ENCODE data around the gene PIP5K1B. TPM values are rescaled to one million over a fixed set of nuclear protein-coding genes. Genes with fewer than 3 reads are reported as not detected.

The PIP5K1B gene
- total RNA-seq, 1 experiment from 2014 or later: 2.5 TPM

GRCh38 chr9:68844631-68845612 lies 139.9 kb downstream of the PIP5K1B start:
- Histone ChIP-seq H2BK12ac (ENCODE audit: insufficient read length, low read depth, low read length) (no peak overlapping the region), H3K79me2 (ENCODE audit: insufficient read depth, low read length) (no peaks in the 10 kb centered on the region), H3K4ac (ENCODE audit: low read depth, low read length) (no peak overlapping the region), H2BK15ac (ENCODE audit: low read depth, low read length) (no peak overlapping the region), H4K20me1 (ENCODE audit: control insufficient read depth, insufficient read depth, insufficient read length) (no peaks in the 10 kb centered on the region), H2BK5ac (ENCODE audit: insufficient read length, low read length) (no peak overlapping the region), H3K14ac (ENCODE audit: insufficient read depth, low read length) (no peak overlapping the region), H3K9ac (ENCODE audit: extremely low read depth, insufficient read length, low read length) (no peak overlapping the region), H3T11ph (ENCODE audit: low read length) (no peak overlapping the region), H4K5ac (ENCODE audit: insufficient read length, low read depth, low read length) (no peak overlapping the region), H4K8ac (replicated peaks; ENCODE audit: insufficient read length, low read depth, low read length) (no peak overlapping the region), H2AFZ (ENCODE audit: low read length) (no peak overlapping the region), H3K18ac (ENCODE audit: insufficient read length, low read depth, low read length) (no peak overlapping the region), H4K91ac (ENCODE audit: insufficient read length, low read depth, low read length) (no peak overlapping the region), H3K79me1 (ENCODE audit: insufficient read depth, low read depth, low read length, poor library complexity, severe bottlenecking) (no peaks in the 10 kb centered on the region), H3K23me2 (ENCODE audit: insufficient read length, low read depth, low read length, poor library complexity, severe bottlenecking) (no peaks in the 10 kb centered on the region), H3K23ac (ENCODE audit: insufficient read length, low read depth, low read length) (no peak overlapping the region), H3K56ac (ENCODE audit: insufficient read length, low read depth, low read length) (no peak overlapping the region), H3K4me1 (ENCODE audit: insufficient read depth, low read length) (no peaks in the 10 kb centered on the region), H3K27me3 (ENCODE audit: insufficient read depth, low read length) (no peaks in the 10 kb centered on the region), H3K9me3 (ENCODE audit: control insufficient read depth, low read depth, low read length) (no peaks in the 10 kb centered on the region), H2AK5ac (ENCODE audit: insufficient read length, low read length) (no peak overlapping the region), H3K4me2 (ENCODE audit: insufficient read depth, insufficient read length, low read length) (no peak overlapping the region), H2BK120ac (ENCODE audit: low read depth, low read length, poor library complexity, severe bottlenecking) (no peak overlapping the region), H2BK20ac (ENCODE audit: low read depth, low read length, poor library complexity, severe bottlenecking) (no peak overlapping the region), H3K27ac (ENCODE audit: insufficient read length, low read depth, low read length) (no peak overlapping the region)
- no peaks in the 10 kb centered on the region; the same call in 1 of the 2 replicates for H3K27me3 Mint-ChIP-seq (ENCODE audit: low read depth)
- TF ChIP-seq CTCF (conservative IDR thresholded peaks at IDR 0.05): peak; percentile 85
- H3K4me1 Mint-ChIP-seq: peaks cover 6 to 9% of the 10 kb centered on the region in 2 experiments
- H3K36me3 Mint-ChIP-seq (ENCODE audit: insufficient read depth in 1 of 3, low read depth in 3 of 3): no peaks in the 10 kb centered on the region
- DNase-seq: peak; percentile 66
- peak overlapping the region in 1 of 3 experiments; percentile 4; a peak in 2 of 7 replicates for H3K27ac Mint-ChIP-seq
- H3K9me3 Mint-ChIP-seq: no peaks in the 10 kb centered on the region; a peak in 1 of 5 replicates
- WGBS (ENCODE audit: extremely low coverage, insufficient read length, low lambda C conversion rate): no CpG with 5 or more reads among the region's 13 CpGs
- H3K4me3 Mint-ChIP-seq: no peak overlapping the region
